Rectal smooth muscle tissue (tissue), 1 donor: ENCODE results near the gene KLHL6.
"Not testable (repeated sequence)": the region's sequence is repeated elsewhere in the genome, so short reads cannot be mapped to it uniquely, and the experiment has no call there.

Source experiments
- H3K27ac ChIP-seq: one replicate; pipeline ENCODE4 v1.7.0; 2013; ENCODE audit warnings: low read depth, low read length, inconsistent platforms
- H3K27me3 ChIP-seq: one replicate; pipeline ENCODE4 v1.7.0; 2013; ENCODE audit warnings: low read length; ENCODE audit not compliant: control insufficient read depth, insufficient read depth
- H3K36me3 ChIP-seq: one replicate; pipeline ENCODE4 v1.7.0; 2013; ENCODE audit warnings: low read length; ENCODE audit not compliant: control insufficient read depth, insufficient read depth
- H3K4me1 ChIP-seq: one replicate; pipeline ENCODE4 v1.7.0; 2013; ENCODE audit warnings: low read length; ENCODE audit not compliant: control insufficient read depth, insufficient read depth
- H3K4me3 ChIP-seq: one replicate; pipeline ENCODE4 v1.7.0; 2013; ENCODE audit warnings: low read length
- H3K9ac ChIP-seq: one replicate; pipeline ENCODE4 v1.7.0; 2013; ENCODE audit warnings: low read length

Gene KLHL6

DNA sequence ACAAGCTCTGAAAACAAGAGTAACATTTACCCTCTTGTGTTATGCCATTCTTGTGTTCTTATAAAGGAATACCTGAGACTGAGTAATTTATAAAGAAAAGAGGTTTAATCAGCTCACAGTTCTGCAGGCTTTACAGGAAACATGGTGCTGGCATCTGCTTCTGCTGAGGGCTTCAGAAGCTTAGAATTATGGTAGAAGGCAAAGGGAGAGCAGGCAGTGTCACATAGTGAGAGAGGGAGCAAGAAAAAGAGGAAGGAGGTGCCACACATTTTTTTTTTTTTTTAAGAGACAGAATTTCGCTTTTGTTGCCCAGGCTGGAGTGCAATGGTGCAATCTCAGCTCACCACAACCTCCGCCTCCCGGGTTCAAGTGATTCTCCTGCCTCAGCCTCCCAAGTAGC, 115.0 kb downstream of the KLHL6 start:
- not testable (repeated sequence) for H3K4me3 ChIP-seq, H3K36me3 ChIP-seq, H3K9ac ChIP-seq, H3K27ac ChIP-seq, H3K27me3 ChIP-seq, H3K4me1 ChIP-seq

DNA sequence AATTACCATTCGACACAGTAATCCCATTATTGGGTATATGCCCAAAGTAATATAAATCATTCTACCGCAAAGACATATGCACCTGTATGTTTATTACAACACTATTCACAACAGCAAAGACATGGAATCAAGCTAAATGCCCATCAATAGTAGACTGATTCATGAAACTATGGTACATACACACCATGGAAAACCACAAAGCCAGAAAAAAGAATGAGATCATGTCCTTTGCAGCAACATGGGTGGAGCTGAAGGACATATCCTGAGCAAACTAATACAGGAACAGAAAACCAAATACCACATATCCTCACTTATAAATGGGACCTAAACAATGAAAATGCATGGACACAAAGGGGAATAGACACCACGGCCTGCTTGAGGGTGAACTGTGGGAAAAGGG, 116.0 kb downstream of the KLHL6 start:
- H3K27me3 ChIP-seq = no peaks in the 10 kb centered on the region
- no peaks in the 10 kb centered on the region for H3K4me1 ChIP-seq
- H3K4me3 ChIP-seq = no peak overlapping the region
- H3K9ac ChIP-seq = no peak overlapping the region
- H3K36me3 ChIP-seq = no peaks in the 10 kb centered on the region
- H3K27ac ChIP-seq = no peak overlapping the region

DNA sequence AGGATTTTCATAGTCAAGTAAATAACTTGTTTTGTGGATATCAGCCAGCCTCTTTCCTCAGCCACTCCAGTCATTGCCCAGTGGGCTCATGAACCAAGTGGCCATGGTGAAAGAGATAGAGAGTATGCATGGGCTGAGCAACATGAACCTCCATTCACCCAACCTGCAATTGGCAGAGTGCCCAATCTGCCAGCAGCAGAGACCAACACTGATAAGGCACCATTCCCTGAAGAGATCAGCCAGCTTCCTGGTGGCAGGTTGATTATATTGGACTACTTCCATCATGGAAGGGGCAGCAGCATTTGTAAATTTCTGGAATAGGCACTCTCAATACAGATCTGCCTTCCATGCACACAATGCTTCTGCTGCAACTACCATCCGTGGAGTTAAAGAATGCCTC, 116.8 kb downstream of the KLHL6 start:
- Histone ChIP-seq H3K27me3 (no peaks in the 10 kb centered on the region), H3K36me3 (no peaks in the 10 kb centered on the region), H3K4me3 (no peak overlapping the region), H3K4me1 (no peaks in the 10 kb centered on the region), H3K9ac (no peak overlapping the region), H3K27ac (no peak overlapping the region)

DNA sequence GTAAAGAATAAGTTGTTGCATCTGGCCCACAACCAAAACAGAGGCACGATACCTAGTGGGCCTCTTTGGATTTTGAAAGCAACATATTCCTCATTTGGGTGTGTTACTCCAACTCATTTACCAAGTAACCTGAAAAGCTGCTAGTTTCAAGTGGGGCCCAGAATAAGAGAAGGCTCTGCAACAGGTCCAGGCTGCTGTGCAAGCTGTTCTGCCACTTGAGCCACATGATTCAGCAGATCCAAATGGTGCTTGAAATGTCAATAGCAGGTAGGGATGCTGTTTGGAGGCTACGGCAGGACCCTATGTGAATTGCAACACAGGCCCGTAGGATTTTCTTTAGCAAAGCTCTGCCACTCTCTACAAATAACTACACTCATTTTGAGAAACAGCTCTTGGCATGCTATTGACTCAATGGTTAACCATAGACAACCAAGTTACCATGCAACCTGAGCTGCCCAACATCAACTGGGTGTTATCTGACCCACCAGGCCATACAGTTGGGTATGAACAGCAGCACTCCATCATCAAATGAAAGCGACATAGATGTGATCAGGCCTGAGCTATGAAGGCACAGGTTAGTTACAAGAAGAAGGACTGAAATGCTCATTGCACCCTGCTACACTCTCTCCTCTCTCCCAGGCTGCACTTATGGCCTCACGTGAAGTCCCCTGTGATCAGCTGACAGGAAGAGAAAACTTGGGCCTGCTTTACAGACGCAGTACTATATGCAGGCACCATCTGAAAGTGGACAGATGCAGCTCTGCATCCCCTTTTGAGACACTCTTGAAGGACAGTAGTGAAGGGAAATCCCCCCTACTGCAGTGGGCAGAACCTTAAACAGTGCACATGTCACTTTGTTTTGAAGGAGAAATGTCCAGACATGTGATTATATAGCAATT, 117.6 kb downstream of the KLHL6 start:
- no peaks in the 10 kb centered on the region for H3K36me3 ChIP-seq
- no peak overlapping the region for H3K4me3 ChIP-seq
- no peaks in the 10 kb centered on the region for H3K27me3 ChIP-seq
- H3K9ac ChIP-seq = no peak overlapping the region
- no peak overlapping the region for H3K27ac ChIP-seq
- no peaks in the 10 kb centered on the region for H3K4me1 ChIP-seq
